Calu3 (cell line): ENCODE measurements around the gene EWSR1. TPM values are rescaled to one million over a fixed set of nuclear protein-coding genes. Genes with fewer than 3 reads are reported as not detected.

Experiments used
- BruUV-seq: library from RNA; stranded (reverse); fragments of 400-500 nt; replicated peaks from 2 replicates; lab custom pipeline; 2021; lab: Mats Ljungman, UMichigan
- CTCF ChIA-PET: fragments of 300-600 bp; sonication (Branson Sonifier 250); formaldehyde crosslinking; loops from one replicate; lab custom pipeline; 2022; ENCODE audit warnings: antibody characterized with exemption; lab: Charles Lee
- DNase-seq: peaks from one replicate; pipeline ENCODE4 v3.0.0; 2022
- H3K27ac Mint-ChIP-seq: one replicate; pipeline ENCODE4 v1.8.0; 2022; ENCODE audit warnings: mixed read lengths; ENCODE audit not compliant: unreplicated experiment
- H3K27me3 Mint-ChIP-seq: one replicate; pipeline ENCODE4 v1.8.0; 2022; ENCODE audit warnings: mixed read lengths; ENCODE audit not compliant: unreplicated experiment
- H3K36me3 Mint-ChIP-seq: one replicate; pipeline ENCODE4 v1.8.0; 2022; ENCODE audit warnings: mild to moderate bottlenecking, moderate library complexity, mixed read lengths; ENCODE audit not compliant: insufficient read depth, unreplicated experiment
- H3K4me1 Mint-ChIP-seq: one replicate; pipeline ENCODE4 v1.8.0; 2022; ENCODE audit warnings: mild to moderate bottlenecking, low read depth, mixed read lengths; ENCODE audit not compliant: unreplicated experiment
- H3K4me3 Mint-ChIP-seq: one replicate; pipeline ENCODE4 v1.8.0; 2022; ENCODE audit warnings: mild to moderate bottlenecking, low read depth, moderate library complexity, mixed read lengths; ENCODE audit not compliant: unreplicated experiment
- H3K9me3 Mint-ChIP-seq: one replicate; pipeline ENCODE4 v1.8.0; 2022; ENCODE audit warnings: low read depth, mixed read lengths; ENCODE audit not compliant: unreplicated experiment
- intact Hi-C: fragments of 100-400 bp; cut with micrococcal nuclease; formaldehyde crosslinking; loops from one replicate; pipeline ENCODE4 v1.10.0; 2022; ENCODE audit not compliant: unreplicated experiment
- total RNA-seq: library from RNA; stranded (reverse); gene quantifications from 2 replicates; pipeline ENCODE4 v1.2.3, GENCODE V29; 2022
- TF ChIP-seq, protein P1 (sequence below): fragments of 200-600 bp; IDR thresholded peaks from one replicate; pipeline ENCODE4 v1.8.0; 2022; ENCODE audit warnings: antibody characterized with exemption; ENCODE audit not compliant: unreplicated experiment

Gene EWSR1
- total RNA-seq, 1 experiment from 2014 or later, result 374 TPM

DNA sequence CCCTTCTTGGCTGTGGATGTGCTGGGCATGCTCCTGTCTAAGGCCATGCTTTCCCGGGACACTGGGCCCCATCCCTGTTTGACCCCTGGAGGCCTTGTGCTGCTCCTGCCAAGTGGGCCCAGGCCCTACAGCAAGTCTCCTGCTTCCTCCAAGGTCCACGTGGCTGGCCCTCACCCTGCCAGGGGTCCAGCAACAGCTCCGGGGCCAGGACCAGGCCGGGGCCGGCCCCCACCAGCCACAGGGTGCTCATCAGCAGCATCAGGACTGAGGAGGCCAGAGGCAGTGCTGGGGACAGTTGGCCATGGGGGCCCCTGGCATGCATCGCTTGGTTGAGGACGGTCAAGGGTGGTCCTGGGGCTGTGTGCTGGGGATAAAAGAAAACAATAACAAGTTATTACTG, 2.8 kb upstream of the EWSR1 start:
- no peak overlapping the region for H3K4me3 Mint-ChIP-seq
- H3K9me3 Mint-ChIP-seq, result no peaks in the 10 kb centered on the region
- intact Hi-C loops, result no loop called here
- no peaks in the 10 kb centered on the region for H3K27me3 Mint-ChIP-seq
- H3K36me3 Mint-ChIP-seq, result peaks cover 47% of the 10 kb centered on the region
- DNase-seq, result no peak
- BruUV-seq, result no TSS peak
- H3K27ac Mint-ChIP-seq, result no peak overlapping the region
- CTCF ChIA-PET, result interaction anchor here (0.6 kb wide), 1 partner anchor 113 kb away, joined by 9 read pairs; no protein-coding TSS in a partner anchor
- H3K4me1 Mint-ChIP-seq, result peaks cover 11% of the 10 kb centered on the region
- TF ChIP-seq, protein P1, sequence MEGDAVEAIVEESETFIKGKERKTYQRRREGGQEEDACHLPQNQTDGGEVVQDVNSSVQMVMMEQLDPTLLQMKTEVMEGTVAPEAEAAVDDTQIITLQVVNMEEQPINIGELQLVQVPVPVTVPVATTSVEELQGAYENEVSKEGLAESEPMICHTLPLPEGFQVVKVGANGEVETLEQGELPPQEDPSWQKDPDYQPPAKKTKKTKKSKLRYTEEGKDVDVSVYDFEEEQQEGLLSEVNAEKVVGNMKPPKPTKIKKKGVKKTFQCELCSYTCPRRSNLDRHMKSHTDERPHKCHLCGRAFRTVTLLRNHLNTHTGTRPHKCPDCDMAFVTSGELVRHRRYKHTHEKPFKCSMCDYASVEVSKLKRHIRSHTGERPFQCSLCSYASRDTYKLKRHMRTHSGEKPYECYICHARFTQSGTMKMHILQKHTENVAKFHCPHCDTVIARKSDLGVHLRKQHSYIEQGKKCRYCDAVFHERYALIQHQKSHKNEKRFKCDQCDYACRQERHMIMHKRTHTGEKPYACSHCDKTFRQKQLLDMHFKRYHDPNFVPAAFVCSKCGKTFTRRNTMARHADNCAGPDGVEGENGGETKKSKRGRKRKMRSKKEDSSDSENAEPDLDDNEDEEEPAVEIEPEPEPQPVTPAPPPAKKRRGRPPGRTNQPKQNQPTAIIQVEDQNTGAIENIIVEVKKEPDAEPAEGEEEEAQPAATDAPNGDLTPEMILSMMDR, result no peak

DNA sequence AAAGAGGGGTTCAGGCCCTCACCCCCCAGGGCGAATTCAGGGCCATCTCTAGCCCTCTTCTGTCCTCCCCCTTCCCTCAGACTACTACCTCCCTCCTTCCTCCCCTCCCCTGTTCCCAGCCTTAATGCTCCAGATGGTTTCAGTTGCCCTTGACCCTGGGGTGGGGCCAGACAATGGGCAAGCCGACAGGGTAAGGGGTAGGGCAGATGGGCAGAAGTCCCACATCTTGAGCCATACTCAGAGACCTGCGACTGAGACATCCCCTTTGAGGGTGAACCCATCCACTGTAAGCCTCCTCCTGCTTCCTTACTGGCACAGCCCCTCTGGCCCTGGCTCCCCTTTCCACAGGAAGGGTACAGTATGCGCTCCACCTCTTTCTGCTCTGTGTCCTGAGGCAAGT, 2.1 kb upstream of the EWSR1 start:
- no TSS peak for BruUV-seq
- Mint-ChIP-seq H3K36me3 (peaks cover 54% of the 10 kb centered on the region), H3K4me3 (peak overlapping the region; percentile 94), H3K27ac (no peak overlapping the region), H3K9me3 (no peaks in the 10 kb centered on the region), H3K4me1 (peaks cover 17% of the 10 kb centered on the region), H3K27me3 (no peaks in the 10 kb centered on the region)
- CTCF ChIA-PET, result no interaction called here
- no peak for DNase-seq
- TF ChIP-seq, protein P1, result no peak
- intact Hi-C loops, result no loop called here

DNA sequence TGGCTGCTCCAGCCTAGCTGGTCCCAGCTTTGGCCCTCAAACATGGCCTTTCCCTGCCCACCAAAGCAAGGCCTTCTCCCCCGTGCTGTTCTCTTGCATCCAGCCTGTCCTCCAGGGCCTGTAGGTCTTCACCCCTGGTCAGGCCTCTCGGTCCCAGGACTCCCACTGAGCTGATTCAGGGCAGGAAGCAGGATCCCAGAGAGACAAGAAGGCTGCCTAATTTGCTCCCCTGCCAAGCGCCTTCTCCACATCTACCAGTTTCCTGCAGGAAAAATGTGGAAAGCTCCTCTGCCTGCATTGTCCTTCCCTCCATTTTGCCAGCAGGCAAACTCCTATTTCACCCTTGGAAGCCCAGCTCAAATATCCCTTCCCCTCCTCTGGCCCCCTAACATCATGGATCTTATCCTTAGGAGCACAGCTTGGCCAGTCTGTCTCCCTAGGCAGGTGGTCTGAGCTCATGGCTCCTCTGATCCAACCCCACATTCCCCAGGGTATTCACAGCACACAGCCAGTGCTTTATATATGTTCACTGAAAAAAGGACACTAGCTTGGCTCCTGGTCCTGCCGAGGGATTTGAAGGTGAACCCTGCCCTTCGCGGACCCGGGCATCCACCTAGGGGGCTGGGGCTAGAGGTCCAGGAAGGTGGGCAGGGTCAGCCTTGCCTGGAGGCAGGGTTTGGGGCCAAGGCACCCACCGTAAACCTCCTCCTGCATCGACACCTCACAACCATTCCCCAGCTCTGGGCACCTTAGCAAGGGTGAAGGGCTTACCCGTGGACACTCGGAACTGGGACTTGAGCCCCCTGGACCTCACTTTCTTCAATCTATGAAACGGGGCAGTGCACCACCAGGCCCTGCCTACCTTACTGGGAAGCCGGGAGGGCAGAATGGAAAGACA, 1.3 kb upstream of the EWSR1 start:
- CTCF ChIA-PET, result interaction anchor here (0.7 kb wide), 1 partner anchor 288 kb away, joined by 3 read pairs; no protein-coding TSS in a partner anchor

DNA sequence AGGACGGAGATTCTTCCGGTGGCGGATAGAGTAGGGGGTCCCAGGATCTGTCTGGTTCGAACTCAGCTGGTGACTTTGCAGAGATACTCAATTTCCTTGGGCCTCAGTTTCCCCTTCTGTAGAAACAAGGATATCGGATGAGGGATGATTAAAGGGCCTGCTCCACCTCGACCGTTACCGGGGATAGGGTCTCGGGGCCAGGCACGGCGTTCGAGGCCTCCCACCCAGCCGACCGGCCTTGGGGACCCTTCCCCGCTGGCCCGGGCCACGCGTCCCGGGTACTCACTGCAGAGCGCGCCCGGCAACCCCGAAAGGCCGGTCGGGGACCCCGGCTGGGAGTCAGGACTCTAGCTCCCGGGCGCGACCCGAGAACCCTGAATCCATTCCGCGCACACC, 608 bp upstream of the EWSR1 start:
- TF ChIP-seq, protein P1, result no peak
- Mint-ChIP-seq H3K4me3 (peak overlapping the region; percentile 94), H3K9me3 (no peaks in the 10 kb centered on the region), H3K36me3 (peaks cover 69% of the 10 kb centered on the region), H3K4me1 (peaks cover 32% of the 10 kb centered on the region), H3K27me3 (no peaks in the 10 kb centered on the region), H3K27ac (peak overlapping the region; percentile 100)
- no peak for DNase-seq
- BruUV-seq, result TSS peak; percentile 69
- intact Hi-C loops, result no loop called here
- CTCF ChIA-PET, result interaction anchor here (0.6 kb wide), 1 partner anchor 504 kb away, joined by 3 read pairs; no protein-coding TSS in a partner anchor

More for the DNA sequence above, 1.3 kb upstream of the EWSR1 start:
- BruUV-seq, result no TSS peak
- Mint-ChIP-seq H3K4me3 (peak overlapping the region; percentile 94), H3K36me3 (peaks cover 63% of the 10 kb centered on the region), H3K4me1 (peaks cover 26% of the 10 kb centered on the region), H3K27me3 (no peaks in the 10 kb centered on the region), H3K9me3 (no peaks in the 10 kb centered on the region), H3K27ac (peak overlapping the region; percentile 100)
- no peak for DNase-seq
- intact Hi-C loops, result no loop called here
- TF ChIP-seq, protein P1, result no peak
